Loucy (cell line): ENCODE measurements around the gene AGBL1.

Experiments used
- EZH2phosphoT487 ChIP-seq: fragments of 200-600 bp; IDR thresholded peaks from 2 replicates; pipeline ENCODE4 v1.6.1; 2018; ENCODE audit warnings: antibody characterized with exemption, mild to moderate bottlenecking, moderate library complexity, borderline replicate concordance
- TF ChIP-seq, protein P1 (sequence below): fragments of 200-600 bp; sonication (generic); conservative IDR thresholded peaks from 2 replicates; pipeline ENCODE4 v1.5.1; 2014; ENCODE audit warnings: mild to moderate bottlenecking, antibody characterized with exemption, low read length

DNA sequence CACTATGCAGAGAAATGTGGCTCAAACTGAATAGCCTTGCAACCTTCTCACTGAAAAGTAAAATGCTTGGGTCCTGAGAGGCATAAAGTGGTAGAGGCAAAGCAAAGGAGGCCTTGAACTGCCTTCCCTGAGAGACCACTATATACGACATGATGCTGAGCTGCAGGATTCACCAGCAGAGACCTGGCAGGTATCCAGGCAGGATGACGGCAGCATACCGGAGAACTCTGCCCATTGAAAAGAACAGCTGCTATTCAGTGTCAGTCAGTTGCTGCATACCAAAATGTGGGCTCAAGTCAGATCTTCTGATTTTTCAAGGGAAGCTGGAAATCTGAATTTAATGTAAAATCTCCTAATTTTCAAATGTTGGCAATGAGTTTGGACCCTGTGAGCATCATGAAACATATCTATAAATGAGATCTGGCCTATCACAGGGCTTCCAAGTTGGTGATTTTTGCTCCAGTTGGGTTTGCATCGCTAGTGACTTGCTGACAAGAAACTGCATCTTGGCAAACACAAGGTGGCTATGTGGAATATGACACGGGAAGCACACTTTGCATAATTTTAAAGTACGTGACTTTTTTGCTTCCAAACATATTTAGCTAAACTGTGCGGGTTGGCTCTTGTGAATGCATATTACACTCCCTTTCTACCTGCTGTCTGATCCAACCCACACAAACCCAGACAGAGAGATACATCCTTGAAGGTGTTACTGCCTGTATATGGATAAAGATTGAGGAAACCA is 529.0 kb downstream of the AGBL1 start:
- TF ChIP-seq, protein P1, sequence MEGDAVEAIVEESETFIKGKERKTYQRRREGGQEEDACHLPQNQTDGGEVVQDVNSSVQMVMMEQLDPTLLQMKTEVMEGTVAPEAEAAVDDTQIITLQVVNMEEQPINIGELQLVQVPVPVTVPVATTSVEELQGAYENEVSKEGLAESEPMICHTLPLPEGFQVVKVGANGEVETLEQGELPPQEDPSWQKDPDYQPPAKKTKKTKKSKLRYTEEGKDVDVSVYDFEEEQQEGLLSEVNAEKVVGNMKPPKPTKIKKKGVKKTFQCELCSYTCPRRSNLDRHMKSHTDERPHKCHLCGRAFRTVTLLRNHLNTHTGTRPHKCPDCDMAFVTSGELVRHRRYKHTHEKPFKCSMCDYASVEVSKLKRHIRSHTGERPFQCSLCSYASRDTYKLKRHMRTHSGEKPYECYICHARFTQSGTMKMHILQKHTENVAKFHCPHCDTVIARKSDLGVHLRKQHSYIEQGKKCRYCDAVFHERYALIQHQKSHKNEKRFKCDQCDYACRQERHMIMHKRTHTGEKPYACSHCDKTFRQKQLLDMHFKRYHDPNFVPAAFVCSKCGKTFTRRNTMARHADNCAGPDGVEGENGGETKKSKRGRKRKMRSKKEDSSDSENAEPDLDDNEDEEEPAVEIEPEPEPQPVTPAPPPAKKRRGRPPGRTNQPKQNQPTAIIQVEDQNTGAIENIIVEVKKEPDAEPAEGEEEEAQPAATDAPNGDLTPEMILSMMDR, result no peak
- no peak for TF ChIP-seq EZH2phosphoT487
